Measurements from ENCODE around the gene SLC4A2.

The SLC4A2 gene

DNA sequence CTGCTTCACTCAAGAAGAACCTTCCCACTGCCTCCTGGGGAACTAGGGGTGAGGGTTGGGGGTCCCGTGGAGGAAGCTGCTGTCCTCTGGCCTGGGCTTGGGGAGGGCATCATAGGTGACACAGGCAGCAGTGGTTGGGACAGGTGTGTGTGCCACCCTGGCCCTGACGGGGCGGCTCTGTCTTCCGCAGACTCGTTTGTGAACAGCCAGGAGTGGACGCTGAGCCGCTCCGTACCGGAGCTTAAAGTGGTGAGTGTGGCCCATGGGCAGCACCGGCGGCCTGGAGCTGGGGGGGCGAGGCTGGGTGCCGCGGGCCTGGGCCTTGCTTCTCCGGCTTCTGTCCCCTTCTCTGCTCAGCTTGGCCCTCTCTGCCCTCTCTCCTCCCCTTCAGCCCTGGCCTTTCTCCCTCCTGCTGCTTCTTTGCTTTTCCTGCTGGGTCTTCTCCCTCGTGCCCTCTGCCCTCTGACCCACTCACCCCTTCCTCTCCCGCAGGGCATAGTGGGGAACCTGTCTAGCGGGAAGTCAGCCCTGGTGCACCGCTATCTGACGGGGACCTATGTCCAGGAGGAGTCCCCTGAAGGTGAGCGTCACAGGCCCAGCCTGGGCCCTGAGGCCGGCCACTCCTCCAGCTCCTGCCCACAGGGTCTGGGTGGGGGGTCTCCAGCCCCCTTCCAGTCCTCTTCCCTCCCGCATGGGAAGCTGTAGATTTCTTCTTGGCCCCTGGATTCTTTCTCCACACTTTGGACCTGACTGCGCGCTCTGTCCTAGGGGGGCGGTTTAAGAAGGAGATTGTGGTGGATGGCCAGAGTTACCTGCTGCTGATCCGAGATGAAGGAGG, 57.4 kb downstream of the SLC4A2 start:
- no peak for DNase-seq (ENCODE audit: low read depth)

GRCh38 chr7:151117565-151117964, 58.2 kb downstream of the SLC4A2 start:
- DNase-seq (ENCODE audit: low read depth) = no peak

GRCh38 chr7:151118108-151119054, 59.0 kb downstream of the SLC4A2 start:
- DNase-seq (ENCODE audit: low read depth) = no peak

DNA sequence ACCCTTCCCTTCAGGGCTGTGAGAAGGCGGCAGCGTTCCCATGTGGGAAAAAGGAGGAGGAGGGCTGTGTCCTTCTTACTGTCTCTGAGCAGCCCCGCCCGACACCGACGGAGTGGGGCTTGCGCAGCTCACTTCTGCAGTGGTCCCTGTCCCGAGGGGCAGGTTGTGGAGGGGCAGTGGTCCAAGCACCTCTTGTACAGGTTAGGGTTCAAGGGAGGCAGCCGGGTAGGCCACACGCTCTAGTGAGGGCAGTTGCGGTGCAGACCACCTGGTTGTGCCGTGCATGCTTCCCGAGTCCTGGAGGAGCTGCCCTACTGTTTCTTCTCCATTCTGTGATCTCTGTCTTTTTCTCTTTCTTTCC, 59.6 kb downstream of the SLC4A2 start:
- DNase-seq (ENCODE audit: low read depth) = no peak

- no peak for DNase-seq (ENCODE audit: low read depth)
Measured at GRCh38 chr7:151119902-151120301, 60.5 kb downstream of the SLC4A2 start.

DNA sequence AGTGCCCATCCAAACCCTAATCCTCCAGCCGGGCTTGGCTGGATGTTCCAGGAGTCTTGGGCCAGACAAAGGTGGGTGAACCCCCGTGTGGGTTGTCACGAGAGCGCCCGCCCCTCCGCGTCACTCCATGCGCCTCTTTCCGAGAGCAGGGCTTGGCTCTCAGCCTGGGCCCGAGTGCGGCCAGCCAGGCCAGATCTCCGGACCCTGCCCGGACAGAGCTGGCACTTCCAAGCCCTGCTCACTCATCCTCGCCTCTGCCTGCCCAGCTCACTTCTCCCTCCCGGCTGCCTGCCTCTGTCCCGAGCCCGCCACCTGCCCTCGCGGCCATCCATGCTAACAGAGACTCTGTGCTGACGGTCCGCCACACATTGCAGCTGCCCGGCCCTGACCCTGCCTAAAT, 61.5 kb downstream of the SLC4A2 start:
- no peak for DNase-seq (ENCODE audit: low read depth)

- DNase-seq (ENCODE audit: low read depth) = no peak
Measured at GRCh38 chr7:151121380-151122170, 62.2 kb downstream of the SLC4A2 start.

DNA sequence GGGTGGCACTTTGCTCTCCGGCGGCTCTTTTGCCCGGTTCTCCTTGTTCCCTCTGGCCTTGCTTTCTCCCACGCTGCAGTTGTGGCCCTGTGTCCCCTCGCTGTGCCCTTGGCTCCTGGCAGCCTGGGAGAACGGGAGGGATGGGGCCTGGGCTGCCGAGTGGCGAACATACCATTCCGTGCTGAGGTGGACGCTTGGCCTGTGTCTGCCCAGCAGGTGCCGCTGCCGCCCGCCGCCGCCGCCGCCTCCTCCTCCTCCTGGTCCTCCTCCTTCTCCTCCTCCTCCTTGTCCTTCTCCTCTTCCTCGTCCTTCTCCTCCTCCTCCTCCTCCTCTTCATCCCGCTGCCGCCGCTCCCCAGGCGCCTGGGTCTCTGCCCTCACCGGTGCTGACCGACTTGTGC, 62.9 kb downstream of the SLC4A2 start:
- DNase-seq (ENCODE audit: low read depth) = no peak

GRCh38 chr7:151122796-151123157, 63.4 kb downstream of the SLC4A2 start:
- no peak for DNase-seq (ENCODE audit: low read depth)

GRCh38 chr7:151123158-151123821, 63.9 kb downstream of the SLC4A2 start:
- DNase-seq (ENCODE audit: low read depth) = no peak

DNA sequence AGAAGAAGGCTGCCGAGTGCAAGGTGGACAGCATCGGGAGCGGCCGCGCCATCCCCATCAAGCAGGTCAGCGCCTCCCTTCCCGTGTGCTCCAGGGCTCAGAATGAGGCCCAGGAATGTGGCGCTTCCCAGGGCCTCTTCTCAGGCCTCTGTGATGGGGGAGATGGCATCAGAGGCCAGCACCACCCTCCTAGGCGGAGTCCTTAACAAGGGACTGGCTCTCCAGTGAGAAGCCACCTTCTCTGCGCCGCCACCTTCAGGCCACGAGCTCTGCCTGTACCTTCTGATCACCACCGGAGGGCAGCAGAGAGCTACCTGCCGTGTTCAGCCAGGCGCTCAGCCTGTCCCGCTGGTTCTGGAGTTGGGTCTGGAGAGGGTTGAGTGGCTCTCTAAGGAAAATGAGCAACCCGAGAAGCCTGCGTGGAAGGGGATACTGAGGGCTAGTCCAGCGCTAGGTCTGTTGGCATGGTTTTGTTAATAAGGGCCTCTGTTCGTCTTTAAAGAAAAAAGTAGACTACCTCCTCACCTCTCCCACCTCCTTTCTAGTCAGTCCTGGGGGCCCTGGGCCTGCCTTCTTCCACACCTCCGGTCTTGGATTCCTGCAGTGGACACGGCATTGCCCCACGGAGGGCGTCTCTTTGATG, 64.6 kb downstream of the SLC4A2 start:
- no peak for DNase-seq (ENCODE audit: low read depth)

- DNase-seq (ENCODE audit: low read depth) = no peak
Measured at GRCh38 chr7:151124481-151124880, 65.1 kb downstream of the SLC4A2 start.

- DNase-seq (ENCODE audit: low read depth) = no peak
Measured at GRCh38 chr7:151124899-151125399, 65.6 kb downstream of the SLC4A2 start.

- DNase-seq (ENCODE audit: low read depth) = no peak
Measured at GRCh38 chr7:151125470-151125845, 66.1 kb downstream of the SLC4A2 start.

DNA sequence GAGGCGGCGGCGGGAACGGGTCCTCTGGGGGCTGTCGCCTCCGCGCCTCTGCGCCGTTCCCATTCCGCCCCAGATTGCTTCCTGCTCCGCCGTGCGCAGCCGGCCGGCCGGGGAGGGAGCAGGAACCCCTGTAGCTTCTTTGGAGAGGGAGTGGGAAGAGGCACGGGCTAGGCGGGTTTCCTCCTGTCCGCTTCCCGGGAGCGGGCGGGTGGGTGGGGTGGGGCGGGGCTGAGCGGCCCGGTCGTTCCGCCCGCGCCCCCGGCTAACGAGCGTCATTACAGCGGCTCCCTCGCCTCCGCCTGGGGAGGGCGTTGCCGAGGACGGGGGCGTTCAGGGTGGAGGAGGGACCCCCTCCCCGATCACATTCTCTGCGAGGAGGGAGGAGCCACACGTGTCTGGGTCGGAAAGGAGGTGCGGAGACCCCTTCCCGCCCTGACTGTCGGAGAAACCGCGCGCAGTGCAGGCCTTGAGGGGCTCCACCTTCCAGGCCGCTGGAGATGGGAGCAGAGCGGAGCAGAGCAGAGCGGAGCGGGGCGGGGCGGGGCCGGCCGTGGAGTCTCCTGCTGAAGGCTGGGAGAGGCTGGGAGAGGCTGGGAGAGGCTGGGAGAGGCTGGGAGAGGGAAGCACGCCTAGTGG, 66.6 kb downstream of the SLC4A2 start:
- DNase-seq (ENCODE audit: low read depth) = no peak
